ENCODE data around the gene ERLIN1.

DNA sequence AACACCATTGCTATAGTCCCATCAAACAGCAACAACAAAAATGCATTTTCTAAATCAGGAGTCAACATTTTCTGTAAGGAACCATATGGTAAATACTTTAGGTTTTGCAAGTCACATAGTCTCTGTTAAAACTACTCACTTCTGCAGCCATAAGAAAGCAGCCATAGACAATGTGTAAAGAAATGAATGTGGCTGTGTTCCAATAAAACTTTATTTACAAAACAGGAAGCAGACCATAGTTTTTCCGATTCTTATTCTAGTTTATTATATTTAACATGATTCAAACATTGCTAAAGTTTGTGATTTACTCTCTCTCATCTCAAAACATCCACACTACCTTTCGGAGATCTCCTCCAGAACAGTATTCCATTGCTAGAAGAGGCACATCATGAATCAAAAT, 36.7 kb upstream of the ERLIN1 start:
- TF ChIP-seq, protein P1, sequence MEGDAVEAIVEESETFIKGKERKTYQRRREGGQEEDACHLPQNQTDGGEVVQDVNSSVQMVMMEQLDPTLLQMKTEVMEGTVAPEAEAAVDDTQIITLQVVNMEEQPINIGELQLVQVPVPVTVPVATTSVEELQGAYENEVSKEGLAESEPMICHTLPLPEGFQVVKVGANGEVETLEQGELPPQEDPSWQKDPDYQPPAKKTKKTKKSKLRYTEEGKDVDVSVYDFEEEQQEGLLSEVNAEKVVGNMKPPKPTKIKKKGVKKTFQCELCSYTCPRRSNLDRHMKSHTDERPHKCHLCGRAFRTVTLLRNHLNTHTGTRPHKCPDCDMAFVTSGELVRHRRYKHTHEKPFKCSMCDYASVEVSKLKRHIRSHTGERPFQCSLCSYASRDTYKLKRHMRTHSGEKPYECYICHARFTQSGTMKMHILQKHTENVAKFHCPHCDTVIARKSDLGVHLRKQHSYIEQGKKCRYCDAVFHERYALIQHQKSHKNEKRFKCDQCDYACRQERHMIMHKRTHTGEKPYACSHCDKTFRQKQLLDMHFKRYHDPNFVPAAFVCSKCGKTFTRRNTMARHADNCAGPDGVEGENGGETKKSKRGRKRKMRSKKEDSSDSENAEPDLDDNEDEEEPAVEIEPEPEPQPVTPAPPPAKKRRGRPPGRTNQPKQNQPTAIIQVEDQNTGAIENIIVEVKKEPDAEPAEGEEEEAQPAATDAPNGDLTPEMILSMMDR (IDR thresholded peaks at IDR 0.05), result no peak
- no peak for TF ChIP-seq POLR2A (IDR thresholded peaks at IDR 0.05)

Data from right lobe of liver (tissue), 4 donors.